ENCODE results near the gene MAPK12.

MAPK12 gene

DNA sequence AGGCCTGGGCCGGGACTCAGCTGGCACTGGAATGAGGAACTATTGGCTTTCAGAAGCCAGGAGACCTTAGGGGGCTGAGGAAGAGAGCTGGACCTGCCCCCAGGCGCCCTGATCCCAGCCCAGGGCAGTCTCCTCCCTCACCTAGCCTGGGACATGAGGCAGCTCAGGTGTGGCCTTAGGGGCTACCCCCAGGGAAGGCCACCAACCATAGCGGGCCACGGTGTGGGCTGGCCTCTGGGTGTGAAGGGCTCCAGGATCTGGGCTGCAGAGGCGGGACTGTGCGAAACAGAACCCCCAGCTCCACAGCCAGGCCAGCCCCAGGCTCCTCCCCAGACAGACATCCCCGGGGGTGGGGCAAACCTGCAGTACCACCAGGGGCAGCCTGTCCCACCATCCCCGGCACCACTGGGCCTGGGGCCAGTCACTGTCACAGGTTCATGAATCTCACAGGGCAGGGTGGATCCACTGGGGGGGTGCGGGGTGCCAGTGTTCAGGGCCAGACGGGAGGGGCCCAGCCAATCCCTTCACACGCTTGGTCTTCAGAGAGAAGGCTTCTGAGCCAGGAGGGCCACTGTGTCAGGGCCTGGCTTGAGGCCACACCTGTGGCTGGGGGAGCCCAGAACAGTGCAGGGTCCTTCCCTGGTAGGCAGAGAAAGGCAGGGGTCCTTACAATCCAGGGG is 42.5 kb upstream of the MAPK12 start:
- no peak for DNase-seq (ENCODE audit: low read depth)
- H3K4me3 ChIP-seq (ENCODE audit: control insufficient read depth, low read depth, low read length) = peak overlapping the region; percentile 2; the same call in 1 of the 2 replicates
- no peak for TF ChIP-seq CTCF (IDR thresholded peaks at IDR 0.05; ENCODE audit: control insufficient read depth, insufficient read depth, low read depth, low read length, missing control alignments)

DNA sequence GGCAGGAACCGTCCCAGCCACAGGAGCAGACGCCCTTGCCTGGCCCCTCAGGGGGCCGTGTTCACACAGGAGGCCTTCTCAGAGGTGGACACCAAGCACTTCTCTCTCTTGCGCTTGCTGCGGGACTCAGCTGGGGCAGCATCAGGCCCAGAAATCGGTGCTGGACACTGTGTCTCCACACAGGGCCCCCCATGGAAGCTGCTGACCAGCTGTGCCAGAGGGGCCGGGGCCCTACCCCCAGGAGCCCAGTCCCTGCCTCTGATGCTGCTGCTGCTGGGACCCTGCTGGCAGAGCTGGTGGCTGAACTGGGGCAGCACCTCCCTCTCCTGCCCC is 42.0 kb upstream of the MAPK12 start:
- no peak overlapping the region for H3K4me3 ChIP-seq (ENCODE audit: control insufficient read depth, low read depth, low read length)
- no peak for TF ChIP-seq CTCF (IDR thresholded peaks at IDR 0.05; ENCODE audit: control insufficient read depth, insufficient read depth, low read depth, low read length, missing control alignments)
- DNase-seq (ENCODE audit: low read depth) = no peak

DNA sequence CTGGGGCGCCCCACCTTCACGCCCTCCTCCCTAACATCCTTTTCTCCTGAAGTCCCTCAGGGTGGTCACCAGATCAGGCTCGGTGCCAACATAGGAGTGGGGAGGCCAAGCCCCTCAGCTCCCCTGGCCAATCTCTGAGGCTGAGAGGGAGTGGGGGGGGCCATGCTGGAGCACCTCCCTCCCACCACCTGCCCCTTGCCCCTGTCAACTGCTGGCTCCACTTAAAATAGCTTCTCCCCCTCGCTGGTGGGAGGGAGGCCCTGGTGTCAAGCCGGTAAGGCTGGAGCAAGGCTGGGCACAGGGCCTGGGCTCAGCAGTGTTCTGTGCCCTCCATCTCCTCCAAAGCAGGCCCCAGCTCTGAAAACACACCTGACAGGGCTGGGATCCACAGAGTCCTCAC is 41.1 kb upstream of the MAPK12 start:
- DNase-seq (ENCODE audit: low read depth) = no peak
- no peak overlapping the region for H3K4me3 ChIP-seq (ENCODE audit: control insufficient read depth, low read depth, low read length)
- no peak for TF ChIP-seq CTCF (IDR thresholded peaks at IDR 0.05; ENCODE audit: control insufficient read depth, insufficient read depth, low read depth, low read length, missing control alignments)

GRCh38 chr22:50302041-50302541 is 40.6 kb upstream of the MAPK12 start:
- no peak overlapping the region for H3K4me3 ChIP-seq (ENCODE audit: control insufficient read depth, low read depth, low read length)
- DNase-seq (ENCODE audit: low read depth) = no peak

DNA sequence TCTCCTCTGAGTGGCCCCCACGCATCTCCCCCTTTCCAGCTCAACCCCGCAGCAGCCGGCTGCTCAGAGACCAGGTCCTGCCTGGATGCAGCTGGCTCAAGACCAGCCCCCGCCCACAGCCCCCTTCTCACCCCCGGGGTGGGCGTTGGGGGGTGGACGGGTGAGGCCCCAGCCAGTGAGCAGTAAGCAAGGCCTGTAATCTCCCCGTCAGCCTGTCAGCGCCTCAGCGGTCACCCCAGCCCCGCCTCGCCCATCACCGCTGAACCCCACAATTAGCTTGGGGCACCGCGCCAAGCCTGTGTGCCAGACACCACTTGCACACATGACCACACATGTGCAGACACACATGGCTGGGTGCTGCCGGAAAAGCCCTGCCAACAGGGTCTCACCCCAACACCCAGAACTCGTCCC is 40.1 kb upstream of the MAPK12 start:
- TF ChIP-seq CTCF (IDR thresholded peaks at IDR 0.05; ENCODE audit: control insufficient read depth, insufficient read depth, low read depth, low read length, missing control alignments) = no peak
- no peak overlapping the region for H3K4me3 ChIP-seq (ENCODE audit: control insufficient read depth, low read depth, low read length)
- no peak for DNase-seq (ENCODE audit: low read depth)

More at GRCh38 chr22:50302041-50302541, 40.6 kb upstream of the MAPK12 start:
- TF ChIP-seq CTCF (IDR thresholded peaks at IDR 0.05; ENCODE audit: control insufficient read depth, insufficient read depth, low read depth, low read length, missing control alignments) = no peak

- no peak for TF ChIP-seq CTCF (IDR thresholded peaks at IDR 0.05; ENCODE audit: control insufficient read depth, insufficient read depth, low read depth, low read length, missing control alignments)
- no peak for DNase-seq (ENCODE audit: low read depth)
- no peak overlapping the region for H3K4me3 ChIP-seq (ENCODE audit: control insufficient read depth, low read depth, low read length)
Observed at GRCh38 chr22:50300620-50301257, 39.3 kb upstream of the MAPK12 start.
